EH (cell line): ENCODE results near the gene TRIAP1.
"Not testable (repeated sequence)": the region's sequence is repeated elsewhere in the genome, so short reads cannot be mapped to it uniquely, and the experiment has no call there.

Experiments used
- DNase-seq: peaks from one replicate; pipeline ENCODE4 v3.0.0-alpha.2; 2015; ENCODE audit warnings: low read depth

The TRIAP1 gene

GRCh38 chr12:120468821-120469449 is 22.8 kb upstream of the TRIAP1 start:
- peak; percentile 23 for DNase-seq

GRCh38 chr12:120468325-120468820 is 22.2 kb upstream of the TRIAP1 start:
- DNase-seq: peak; percentile 65

- no peak for DNase-seq
Measured at GRCh38 chr12:120467439-120467838, 21.3 kb upstream of the TRIAP1 start.

GRCh38 chr12:120466560-120467315 is 20.6 kb upstream of the TRIAP1 start:
- peak; percentile 56 for DNase-seq

GRCh38 chr12:120465756-120466155 is 19.6 kb upstream of the TRIAP1 start:
- DNase-seq: no peak

- DNase-seq: no peak
Measured at GRCh38 chr12:120463712-120464111, 17.5 kb upstream of the TRIAP1 start.

GRCh38 chr12:120462099-120462640 is 16.0 kb upstream of the TRIAP1 start:
- no peak for DNase-seq

GRCh38 chr12:120460157-120460556 is 14.0 kb upstream of the TRIAP1 start:
- DNase-seq: no peak

- DNase-seq: peak; percentile 12
Measured at GRCh38 chr12:120457133-120457532, 10.9 kb upstream of the TRIAP1 start.

GRCh38 chr12:120455302-120455701 is 9.1 kb upstream of the TRIAP1 start:
- no peak for DNase-seq

GRCh38 chr12:120453977-120454376 is 7.8 kb upstream of the TRIAP1 start:
- DNase-seq: peak; percentile 33

- DNase-seq: no peak
Measured at GRCh38 chr12:120453060-120453750, 7.0 kb upstream of the TRIAP1 start.

- DNase-seq: peak; percentile 27
Measured at GRCh38 chr12:120452524-120452923, 6.3 kb upstream of the TRIAP1 start.

GRCh38 chr12:120447992-120448391 is 1.8 kb upstream of the TRIAP1 start:
- DNase-seq: no peak

GRCh38 chr12:120446844-120447178 is 627 bp upstream of the TRIAP1 start:
- DNase-seq: not testable (repeated sequence)

GRCh38 chr12:120444676-120445075 is 1.5 kb downstream of the TRIAP1 start:
- no peak for DNase-seq

GRCh38 chr12:120439646-120440247 is 6.4 kb downstream of the TRIAP1 start:
- peak; percentile 65 for DNase-seq

- no peak for DNase-seq
Measured at GRCh38 chr12:120438495-120439198, 7.5 kb downstream of the TRIAP1 start.

GRCh38 chr12:120437735-120438494 is 8.3 kb downstream of the TRIAP1 start, which contains the start of gene COX6A1:
Gene COX6A1, plus strand, starts transcription at chr12:120438113. Its CDS starts 14 bp downstream, at chr12:120438127.
- peak; percentile 99 for DNase-seq

GRCh38 chr12:120432772-120433525 is 13.2 kb downstream of the TRIAP1 start:
- DNase-seq: no peak
